Endothelial cell of umbilical vein (primary cell): ENCODE measurements around the gene VPS35L.

Experiments used
- CTCF ChIP-seq, 2 donors: IDR thresholded peaks; 1 replicate in 1 of 2; 2 replicates in 1 of 2; pipeline ENCODE4 v1.5.1; 2011; ENCODE audit warnings: low read length in 2 of 2, mild to moderate bottlenecking in 2 of 2, moderate library complexity in 2 of 2, control low read depth in 1 of 2, inconsistent platforms in 1 of 2, low read depth in 1 of 2; ENCODE audit not compliant: insufficient read depth in 1 of 2; ENCODE audit errors: extremely low read depth in 1 of 2
- EZH2 ChIP-seq: IDR thresholded peaks from 2 replicates; pipeline ENCODE4 v1.6.1; 2012; ENCODE audit warnings: borderline replicate concordance, low read depth, mild to moderate bottlenecking, moderate library complexity, low read length, inconsistent platforms; ENCODE audit not compliant: severe bottlenecking
- FOS ChIP-seq: IDR thresholded peaks from 2 replicates; pipeline ENCODE4 v1.6.1; 2011; ENCODE audit warnings: mild to moderate bottlenecking, low read length, moderate library complexity, borderline replicate concordance; ENCODE audit not compliant: insufficient read depth
- GATA2 ChIP-seq: IDR thresholded peaks from 2 replicates; pipeline ENCODE4 v1.7.0; 2011; ENCODE audit warnings: low read depth, mild to moderate bottlenecking, moderate library complexity, mixed read lengths, low read length; ENCODE audit not compliant: insufficient read length, insufficient read depth
- JUN ChIP-seq: IDR thresholded peaks from 2 replicates; pipeline ENCODE4 v1.6.1; 2011; ENCODE audit warnings: borderline replicate concordance, low read depth; ENCODE audit not compliant: insufficient read length, insufficient read depth
- MYC ChIP-seq: IDR thresholded peaks from one replicate; pipeline ENCODE4 v1.6.1; 2011; ENCODE audit warnings: mild to moderate bottlenecking, low read depth, low read length
- POLR2A ChIP-seq: IDR thresholded peaks from 2 replicates; pipeline ENCODE4 v1.6.1; 2012; ENCODE audit warnings: low read depth, mild to moderate bottlenecking, control low read depth, low read length
- POLR2AphosphoS5 ChIP-seq: IDR thresholded peaks from 2 replicates; pipeline ENCODE4 v1.6.1; 2012; ENCODE audit warnings: low read depth, mild to moderate bottlenecking, control low read depth, low read length, moderate library complexity; ENCODE audit not compliant: insufficient read depth
- TF ChIP-seq, protein P1 (sequence below): IDR thresholded peaks from 2 replicates; pipeline ENCODE4 v1.6.1; 2011; ENCODE audit not compliant: insufficient read depth, insufficient read length

DNA sequence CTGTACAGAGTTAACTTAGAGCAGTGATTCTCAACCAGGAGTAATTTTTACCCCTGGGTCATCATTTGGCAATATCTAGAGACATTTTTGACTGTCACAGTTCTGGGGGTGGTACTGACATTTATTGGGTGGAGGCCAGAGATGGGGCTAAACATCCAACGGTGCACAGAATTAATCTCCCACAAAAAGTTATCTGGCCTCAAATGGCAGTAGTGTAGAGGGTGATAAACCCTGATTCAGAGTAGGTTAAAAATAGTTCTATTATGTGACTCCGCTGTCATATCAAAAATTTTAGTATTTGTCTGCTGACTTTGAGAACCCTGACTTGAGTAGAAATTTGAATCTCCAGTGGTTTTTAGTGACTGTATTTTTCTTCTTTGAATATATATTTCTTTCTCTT lies 19.1 kb downstream of the VPS35L start:
- TF ChIP-seq EZH2: no peak
- no peak for TF ChIP-seq JUN
- no peak for TF ChIP-seq FOS
- no peak for TF ChIP-seq CTCF (IDR thresholded peaks at IDR 0.05; ENCODE audit: extremely low read depth in 1 of 2, insufficient read depth in 1 of 2, low read depth in 1 of 2, low read length in 2 of 2)
- TF ChIP-seq POLR2AphosphoS5: no peak
- no peak for TF ChIP-seq POLR2A
- no peak for TF ChIP-seq GATA2
- TF ChIP-seq, protein P1, sequence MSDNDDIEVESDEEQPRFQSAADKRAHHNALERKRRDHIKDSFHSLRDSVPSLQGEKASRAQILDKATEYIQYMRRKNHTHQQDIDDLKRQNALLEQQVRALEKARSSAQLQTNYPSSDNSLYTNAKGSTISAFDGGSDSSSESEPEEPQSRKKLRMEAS: no peak
- TF ChIP-seq MYC: no peak
